CD14-positive monocyte (primary cell): ENCODE data around the gene TCEAL1. TPM values are rescaled to one million over a fixed set of nuclear protein-coding genes. Genes with fewer than 3 reads are reported as not detected.

Experiments used
- DNase-seq, 3 donors: peaks; one replicate each; pipeline ENCODE4 v3.0.0-alpha.2; 2011 to 2022
- H2AFZ ChIP-seq: 2 replicates; pipeline ENCODE4 v1.6.0; 2012; ENCODE audit warnings: mild to moderate bottlenecking, low read depth, low read length, inconsistent platforms; ENCODE audit not compliant: insufficient read depth, poor library complexity, severe bottlenecking
- H3K27ac ChIP-seq, 2 donors: 1 replicate in 1 of 2; 2 replicates in 1 of 2; pipeline ENCODE4 v1.5.1; 2012 to 2013; ENCODE audit warnings: low read length in 2 of 2, control low read depth in 1 of 2, inconsistent platforms in 1 of 2, low read depth in 1 of 2, mild to moderate bottlenecking in 1 of 2
- H3K27me3 ChIP-seq, 2 donors: one replicate each; pipeline versions ENCODE4 v1.6.0 to v1.6.1; 2011 to 2013; ENCODE audit warnings: low read length in 2 of 2; ENCODE audit not compliant: control insufficient read depth in 2 of 2, insufficient read depth in 2 of 2
- H3K36me3 ChIP-seq, 2 donors: replicated peaks in 1 of 2; 1 replicate in 1 of 2; 2 replicates in 1 of 2; pipeline versions ENCODE4 v1.5.1 to v1.6.1; 2012 to 2013; ENCODE audit warnings: low read length in 2 of 2, control low read depth in 1 of 2, inconsistent platforms in 1 of 2, mild to moderate bottlenecking in 1 of 2; ENCODE audit not compliant: insufficient read depth in 2 of 2, control insufficient read depth in 1 of 2
- H3K4me1 ChIP-seq, 2 donors: 1 replicate in 1 of 2; 2 replicates in 1 of 2; pipeline versions ENCODE4 v1.5.1 to v1.6.1; 2012 to 2013; ENCODE audit warnings: low read length in 2 of 2, control low read depth in 1 of 2, inconsistent platforms in 1 of 2, mild to moderate bottlenecking in 1 of 2, moderate library complexity in 1 of 2; ENCODE audit not compliant: insufficient read depth in 2 of 2, control insufficient read depth in 1 of 2
- H3K4me2 ChIP-seq: replicated peaks from 2 replicates; pipeline ENCODE3; 2012; ENCODE audit warnings: low read length, moderate library complexity, mild to moderate bottlenecking; ENCODE audit not compliant: poor library complexity, severe bottlenecking; ENCODE audit errors: extremely low read depth
- H3K4me3 ChIP-seq, 3 experiments: fragments of 200-600 bp in 1 of 3; sonication (generic) in 1 of 3; replicated peaks in 1 of 3; 1 replicate in 2 of 3; 2 replicates in 1 of 3; pipeline ENCODE4 v1.5.1; 2011 to 2013; ENCODE audit warnings: low read length in 3 of 3, mild to moderate bottlenecking in 3 of 3, control low read depth in 2 of 3, low read depth in 2 of 3, inconsistent platforms in 1 of 3, moderate library complexity in 1 of 3
- H3K79me2 ChIP-seq: 2 replicates; pipeline ENCODE4 v1.6.0; 2012; ENCODE audit warnings: mild to moderate bottlenecking, control low read depth, inconsistent platforms, low read length, moderate library complexity; ENCODE audit not compliant: insufficient read depth
- H3K9ac ChIP-seq: 2 replicates; pipeline ENCODE4 v1.6.0; 2017; ENCODE audit warnings: low read length, mild to moderate bottlenecking; ENCODE audit not compliant: insufficient read depth, poor library complexity, severe bottlenecking
- H3K9me3 ChIP-seq, 2 donors: replicated peaks in 1 of 2; 1 replicate in 1 of 2; 2 replicates in 1 of 2; pipeline versions ENCODE4 v1.5.1 to v1.6.1; 2012 to 2013; ENCODE audit warnings: low read length in 2 of 2, control low read depth in 1 of 2; ENCODE audit not compliant: control insufficient read depth in 1 of 2, insufficient read depth in 1 of 2
- H4K20me1 ChIP-seq: 2 replicates; pipeline ENCODE4 v1.6.0; 2012; ENCODE audit warnings: mild to moderate bottlenecking, low read length, control low read depth, moderate library complexity; ENCODE audit not compliant: insufficient read depth
- H3K27ac Mint-ChIP-seq, 7 donors: one replicate each; pipeline ENCODE4 v1.8.0; 2020; ENCODE audit warnings: mild to moderate bottlenecking in 7 of 7, mixed read lengths in 7 of 7, moderate library complexity in 6 of 7, inconsistent platforms in 2 of 7
- H3K27me3 Mint-ChIP-seq, 3 donors: one replicate each; pipeline ENCODE4 v1.8.0; 2021 to 2022; ENCODE audit warnings: low read depth in 3 of 3, mild to moderate bottlenecking in 3 of 3, mixed read lengths in 3 of 3, moderate library complexity in 3 of 3, inconsistent platforms in 1 of 3
- H3K36me3 Mint-ChIP-seq, 2 donors: one replicate each; pipeline ENCODE4 v1.8.0; 2020; ENCODE audit warnings: mixed read lengths in 2 of 2, inconsistent platforms in 1 of 2, mild to moderate bottlenecking in 1 of 2
- H3K4me1 Mint-ChIP-seq: one replicate; pipeline ENCODE4 v1.8.0; 2020; ENCODE audit warnings: mild to moderate bottlenecking, mixed read lengths
- H3K4me3 Mint-ChIP-seq, 2 donors: one replicate each; pipeline ENCODE4 v1.8.0; 2020; ENCODE audit warnings: mild to moderate bottlenecking in 2 of 2, mixed read lengths in 2 of 2, moderate library complexity in 1 of 2
- H3K9me3 Mint-ChIP-seq, 7 donors: one replicate each; pipeline ENCODE4 v1.8.0; 2020 to 2022; ENCODE audit warnings: mixed read lengths in 7 of 7, mild to moderate bottlenecking in 6 of 7, moderate library complexity in 6 of 7, inconsistent platforms in 2 of 7
- WGBS: methylation state at CpG from one replicate; pipeline ENCODE4 v1.1.5; 2013; ENCODE audit warnings: missing lambda C conversion rate; ENCODE audit not compliant: insufficient coverage; 5-methylcytosine and 5-hydroxymethylcytosine counted together
- intact Hi-C, 2 donors: fragments of 100-400 bp; cut with micrococcal nuclease; formaldehyde crosslinking; loops; one replicate each; pipeline versions ENCODE4 v1.15.0 to v1.15.1; 2023
- polyA plus RNA-seq, 3 donors: library from polyadenylated mRNA; depleted of rRNA in 1 of 3; unstranded in 2 of 3; stranded (reverse) in 1 of 3; fragments of 300-500 nt in 2 of 3; fragments of >200 nt in 1 of 3; fragmentation: Illumina TruSeq in 2 of 3; gene quantifications; 1 replicate in 2 of 3; 2 replicates in 1 of 3; pipeline ENCODE4 v1.2.3, GENCODE V29; 2012 to 2021
- TF ChIP-seq, protein P1 (sequence below): fragments of 200-600 bp; IDR thresholded peaks from one replicate; pipeline ENCODE4 v1.8.0; 2022; ENCODE audit warnings: antibody characterized with exemption, mild to moderate bottlenecking

The TCEAL1 gene
- polyA plus RNA-seq, 3 donors = 5.5 to 11.4 (median 5.8) TPM

DNA sequence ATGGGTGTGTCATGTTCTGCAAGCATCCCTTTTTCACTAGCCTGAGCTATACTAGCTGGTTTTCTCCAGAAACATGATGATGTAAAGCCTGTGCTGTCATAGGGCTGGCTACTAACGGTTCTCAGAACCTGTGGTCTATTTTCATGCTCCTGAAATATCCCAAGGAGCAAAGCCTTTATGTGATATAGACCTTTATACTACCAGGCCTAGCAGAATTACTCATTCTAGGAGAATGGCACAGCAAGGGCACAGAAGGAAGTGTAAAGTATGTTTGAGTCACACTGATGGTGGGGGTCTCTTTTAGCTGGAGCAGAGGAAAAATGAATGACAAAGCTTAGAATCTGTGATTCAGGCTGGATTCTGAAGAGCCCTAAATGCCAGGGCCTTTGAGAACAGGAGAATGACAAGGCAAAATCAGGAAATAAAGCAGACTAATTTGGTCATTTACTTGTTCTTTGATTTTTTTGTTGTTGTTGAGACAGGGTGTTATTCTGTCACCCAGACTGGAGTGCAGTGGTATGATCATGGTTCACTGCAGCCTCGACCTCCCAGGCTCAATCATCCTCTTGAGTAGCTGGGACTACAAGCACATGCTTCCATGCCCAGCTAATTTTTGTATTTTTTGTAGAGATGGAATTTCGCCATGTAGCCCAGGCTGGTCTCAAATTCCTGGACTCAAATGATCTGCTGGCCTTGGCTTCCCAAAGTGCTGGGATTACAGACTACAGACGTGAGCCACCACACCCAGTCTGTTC, 11.8 kb downstream of the TCEAL1 start:
- Histone ChIP-seq H3K9me3 (no peaks in the 10 kb centered on the region), H3K9ac (no peak overlapping the region), H4K20me1 (no peaks in the 10 kb centered on the region), H3K4me3 (no peak overlapping the region), H3K4me2 (no peak overlapping the region), H3K36me3 (no peaks in the 10 kb centered on the region), H3K79me2 (no peaks in the 10 kb centered on the region), H3K4me1 (no peaks in the 10 kb centered on the region), H2AFZ (no peak overlapping the region), H3K27ac (no peak overlapping the region), H3K27me3 (no peaks in the 10 kb centered on the region)
- Mint-ChIP-seq H3K4me1 (no peaks in the 10 kb centered on the region), H3K36me3 (no peaks in the 10 kb centered on the region), H3K4me3 (no peak overlapping the region), H3K27ac (no peak overlapping the region), H3K9me3 (peaks cover 0 to 1% (median 0%) of the 10 kb centered on the region in 7 donors), H3K27me3 (peaks cover 1 to 11% (median 2%) of the 10 kb centered on the region in 3 donors)
- 100% methylated on average over 1 of the region's 4 CpGs for WGBS
- TF ChIP-seq, protein P1, sequence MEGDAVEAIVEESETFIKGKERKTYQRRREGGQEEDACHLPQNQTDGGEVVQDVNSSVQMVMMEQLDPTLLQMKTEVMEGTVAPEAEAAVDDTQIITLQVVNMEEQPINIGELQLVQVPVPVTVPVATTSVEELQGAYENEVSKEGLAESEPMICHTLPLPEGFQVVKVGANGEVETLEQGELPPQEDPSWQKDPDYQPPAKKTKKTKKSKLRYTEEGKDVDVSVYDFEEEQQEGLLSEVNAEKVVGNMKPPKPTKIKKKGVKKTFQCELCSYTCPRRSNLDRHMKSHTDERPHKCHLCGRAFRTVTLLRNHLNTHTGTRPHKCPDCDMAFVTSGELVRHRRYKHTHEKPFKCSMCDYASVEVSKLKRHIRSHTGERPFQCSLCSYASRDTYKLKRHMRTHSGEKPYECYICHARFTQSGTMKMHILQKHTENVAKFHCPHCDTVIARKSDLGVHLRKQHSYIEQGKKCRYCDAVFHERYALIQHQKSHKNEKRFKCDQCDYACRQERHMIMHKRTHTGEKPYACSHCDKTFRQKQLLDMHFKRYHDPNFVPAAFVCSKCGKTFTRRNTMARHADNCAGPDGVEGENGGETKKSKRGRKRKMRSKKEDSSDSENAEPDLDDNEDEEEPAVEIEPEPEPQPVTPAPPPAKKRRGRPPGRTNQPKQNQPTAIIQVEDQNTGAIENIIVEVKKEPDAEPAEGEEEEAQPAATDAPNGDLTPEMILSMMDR = no peak
- DNase-seq = no peak
- intact Hi-C loops = no loop called here

DNA sequence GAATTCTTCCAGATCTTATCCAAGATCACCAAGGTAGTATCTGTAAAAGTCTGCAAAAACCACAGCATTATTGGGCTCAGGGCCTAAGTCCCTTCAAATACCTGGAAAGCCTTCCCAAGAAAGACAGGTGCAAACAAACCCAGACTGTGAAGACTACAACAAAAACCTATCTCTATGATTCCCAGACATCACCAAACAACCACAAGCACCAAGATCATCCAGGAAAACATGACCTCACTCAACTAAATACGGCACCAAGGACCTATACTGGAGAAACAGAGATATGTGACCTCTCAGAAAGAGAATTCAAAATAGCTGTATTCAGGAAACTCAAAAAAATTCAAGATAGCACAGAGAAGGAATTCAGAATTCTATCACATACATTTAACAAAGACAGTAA, 15.3 kb downstream of the TCEAL1 start:
- Histone ChIP-seq H3K9me3 (no peaks in the 10 kb centered on the region), H3K4me2 (no peak overlapping the region), H2AFZ (no peak overlapping the region), H4K20me1 (no peaks in the 10 kb centered on the region), H3K27ac (no peak overlapping the region), H3K79me2 (no peaks in the 10 kb centered on the region), H3K36me3 (no peaks in the 10 kb centered on the region), H3K4me3 (no peak overlapping the region), H3K9ac (no peak overlapping the region), H3K4me1 (no peaks in the 10 kb centered on the region), H3K27me3 (no peaks in the 10 kb centered on the region)
- peaks cover 2 to 9% (median 3%) of the 10 kb centered on the region in 3 donors for H3K27me3 Mint-ChIP-seq
- WGBS = no CpG with 5 or more reads among the region's 1 CpG
- H3K4me1 Mint-ChIP-seq = no peaks in the 10 kb centered on the region
- TF ChIP-seq, protein P1 = no peak
- no peaks in the 10 kb centered on the region for H3K36me3 Mint-ChIP-seq
- H3K4me3 Mint-ChIP-seq = no peak overlapping the region
- intact Hi-C loops = no loop called here
- no peak for DNase-seq
- H3K27ac Mint-ChIP-seq = no peak overlapping the region
- peaks cover 0 to 3% (median 0%) of the 10 kb centered on the region in 7 donors for H3K9me3 Mint-ChIP-seq
